Activated naive CD4-positive, alpha-beta T cell treated with anti-CD3 and anti-CD28 coated beads, Interleukin-2, amount 50 U/mL, for 16 hours (primary cell): ENCODE measurements around the gene CCDC8.
"Not testable (repeated sequence)": the region's sequence is repeated elsewhere in the genome, so short reads cannot be mapped to it uniquely, and the experiment has no call there.

Source experiments
- DNase-seq: peaks from one replicate; pipeline ENCODE4 v3.0.0-alpha.2; 2020

Gene CCDC8

GRCh38 chr19:46380690-46381089, 32.7 kb downstream of the CCDC8 start:
- DNase-seq: no peak

- DNase-seq: no peak
These were observed 35.1 kb downstream of the CCDC8 start for GRCh38 chr19:46378268-46378667.

- no peak for DNase-seq
These were observed 36.9 kb downstream of the CCDC8 start for GRCh38 chr19:46376241-46377153.

- not testable (repeated sequence) for DNase-seq
These were observed 37.8 kb downstream of the CCDC8 start for GRCh38 chr19:46375476-46376067.

GRCh38 chr19:46374536-46375475, 38.6 kb downstream of the CCDC8 start:
- no peak for DNase-seq

GRCh38 chr19:46373491-46374359, 39.6 kb downstream of the CCDC8 start:
- DNase-seq: no peak

GRCh38 chr19:46372901-46373490, 40.4 kb downstream of the CCDC8 start:
- DNase-seq: no peak

GRCh38 chr19:46371371-46371901, 41.9 kb downstream of the CCDC8 start:
- DNase-seq: no peak

GRCh38 chr19:46369817-46370216, 43.5 kb downstream of the CCDC8 start:
- DNase-seq: no peak

- no peak for DNase-seq
These were observed 45.2 kb downstream of the CCDC8 start for GRCh38 chr19:46368116-46368515.

- no peak for DNase-seq
These were observed 45.9 kb downstream of the CCDC8 start for GRCh38 chr19:46367426-46367825.

- no peak for DNase-seq
These were observed 46.6 kb downstream of the CCDC8 start for GRCh38 chr19:46366620-46367292.

GRCh38 chr19:46365561-46365960, 47.8 kb downstream of the CCDC8 start:
- no peak for DNase-seq

GRCh38 chr19:46364359-46364758, 49.0 kb downstream of the CCDC8 start:
- no peak for DNase-seq

- DNase-seq: no peak
These were observed 51.4 kb downstream of the CCDC8 start for GRCh38 chr19:46361915-46362314.
